Upper lobe of left lung (tissue), 6 donors: ENCODE results near the gene SMTNL1. TPM values are rescaled to one million over a fixed set of nuclear protein-coding genes. Genes with fewer than 3 reads are reported as not detected.
A peak's percentile ranks its signal among the peaks of the same experiment; 100 is the strongest.

Source experiments
- ATAC-seq, 2 donors: fragments of 200-7000 bp; cut with Tn5 transposase; one replicate each; pipeline ENCODE4 v1.9.1; 2022; ENCODE audit warnings: mild to moderate bottlenecking in 2 of 2, moderate library complexity in 2 of 2; ENCODE audit not compliant: low FRiP score in 2 of 2
- DNase-seq, 2 donors: peaks; one replicate each; pipeline ENCODE4 v3.0.0-alpha.2; 2019 to 2020
- H3K27ac ChIP-seq, 4 donors: fragments of 200-600 bp; sonication (generic); one replicate each; pipeline ENCODE4 v1.5.1; 2016 to 2019
- H3K27me3 ChIP-seq, 4 donors: fragments of 200-600 bp; sonication (generic); one replicate each; pipeline ENCODE4 v1.5.1; 2017 to 2019
- H3K36me3 ChIP-seq, 4 donors: fragments of 200-600 bp; sonication (generic); one replicate each; pipeline ENCODE4 v1.5.1; 2016 to 2019
- H3K4me1 ChIP-seq, 4 donors: fragments of 200-600 bp; sonication (generic); one replicate each; pipeline ENCODE4 v1.5.1; 2018 to 2019
- H3K4me3 ChIP-seq, 4 donors: fragments of 200-600 bp; sonication (generic); one replicate each; pipeline ENCODE4 v1.5.1; 2017 to 2019; ENCODE audit warnings: mild to moderate bottlenecking in 2 of 4, moderate library complexity in 1 of 4
- H3K9me3 ChIP-seq, 4 donors: fragments of 200-600 bp; sonication (generic); one replicate each; pipeline ENCODE4 v1.5.1; 2018 to 2019
- CTCF ChIP-seq, 6 experiments: fragments of 450-650 bp in 4 of 6; fragments of 200-600 bp in 2 of 6; sonication (generic) in 2 of 6; IDR thresholded peaks; one replicate each; pipeline ENCODE4 v1.5.1; 2016 to 2019; ENCODE audit warnings: antibody characterized with exemption in 6 of 6
- EP300 ChIP-seq, 4 donors: sonication (generic); formaldehyde crosslinking; IDR thresholded peaks; one replicate each; pipeline ENCODE4 v1.5.1; 2017; ENCODE audit warnings: antibody characterized with exemption in 4 of 4, control low read depth in 2 of 4
- POLR2A ChIP-seq, 4 donors: fragments of 450-650 bp; IDR thresholded peaks; one replicate each; pipeline ENCODE4 v1.5.1; 2016 to 2017; ENCODE audit warnings: antibody characterized with exemption in 4 of 4, mild to moderate bottlenecking in 2 of 4
- POLR2AphosphoS5 ChIP-seq, 2 donors: sonication (generic); formaldehyde crosslinking; IDR thresholded peaks; one replicate each; pipeline ENCODE4 v1.5.1; 2017; ENCODE audit warnings: antibody characterized with exemption in 2 of 2
- WGBS, 2 donors: methylation state at CpG; one replicate each; pipeline ENCODE4 v1.1.5; 2017 to 2018; 5-methylcytosine and 5-hydroxymethylcytosine counted together
- small RNA-seq, 4 donors: library from RNA; depleted of rRNA; stranded (forward); fragments of <200 nt; gene quantifications; one replicate each; pipeline ENCODE3, GENCODE V24; 2016
- total RNA-seq, 6 donors: library from RNA; depleted of rRNA in 4 of 6; stranded (reverse); fragments of >200 nt in 4 of 6; gene quantifications; one replicate each; pipeline versions ENCODE4 v1.1.0 to v1.2.1, GENCODE V29; 2016 to 2021
- donor health status: DM: no; HTN: no; CAD: no; lungs with moderate emphysema.
- donor health status: DM: no; HTN: yes; CAD: no; lungs with severe emphysema.

SMTNL1 gene
- total RNA-seq, 6 donors from 2014 or later = not detected

GRCh38 chr11:57596266-57596885, 59.0 kb downstream of the SMTNL1 start:
- no peak for TF ChIP-seq EP300 (IDR thresholded peaks at IDR 0.05)
- no peak for TF ChIP-seq CTCF (IDR thresholded peaks at IDR 0.05)
- TF ChIP-seq POLR2A (IDR thresholded peaks at IDR 0.05) = no peak
- TF ChIP-seq POLR2AphosphoS5 (IDR thresholded peaks at IDR 0.05) = no peak
- WGBS, 2 donors = 69 to 84% methylated on average over 5 of the region's 5 CpGs
- Histone ChIP-seq H3K27me3 (no peaks in the 10 kb centered on the region), H3K27ac (peak overlapping the region; percentile 88 to 95 (median 92)), H3K4me1 (peaks cover 7 to 25% (median 16%) of the 10 kb centered on the region in 4 donors), H3K36me3 (peaks cover 0 to 11% (median 0%) of the 10 kb centered on the region in 4 donors), H3K9me3 (no peaks in the 10 kb centered on the region), H3K4me3 (no peak overlapping the region)
- ATAC-seq (no peak), DNase-seq (no peak)

- Histone ChIP-seq H3K27me3 (no peaks in the 10 kb centered on the region), H3K36me3 (peaks cover 0 to 19% (median 0%) of the 10 kb centered on the region in 4 donors), H3K4me1 (peaks cover 7 to 25% (median 16%) of the 10 kb centered on the region in 4 donors), H3K4me3 (peak within 1 kb of the TSS; percentile 19 to 64 (median 60)), H3K27ac (peak within 1 kb of the TSS; percentile 88 to 95 (median 92)), H3K9me3 (no peaks in the 10 kb centered on the region)
- TF ChIP-seq POLR2AphosphoS5 (IDR thresholded peaks at IDR 0.05) (peak; percentile 53 to 64), POLR2A (IDR thresholded peaks at IDR 0.05) (no peak)
- DNase-seq (peak; percentile 26 to 58), ATAC-seq (peak; percentile 84 to 87)
- 18 to 21% methylated on average over 5 to 10 of the region's 10 CpGs for WGBS, 2 donors
Measured at GRCh38 chr11:57597461-57597915, 60.1 kb downstream of the SMTNL1 start, which contains the start of gene SERPING1. Gene SERPING1, plus strand, starts transcription at chr11:57597685. Its CDS starts 586 bp downstream, at chr11:57598271.

GRCh38 chr11:57597916-57598830, 60.8 kb downstream of the SMTNL1 start:
- Histone ChIP-seq H3K27ac (peak overlapping the region; percentile 88 to 95 (median 92)), H3K4me3 (peak overlapping the region; percentile 19 to 64 (median 60)), H3K36me3 (peaks cover 0 to 25% (median 1%) of the 10 kb centered on the region in 4 donors), H3K9me3 (no peaks in the 10 kb centered on the region), H3K27me3 (no peaks in the 10 kb centered on the region), H3K4me1 (peaks cover 7 to 25% (median 16%) of the 10 kb centered on the region in 4 donors)
- TF ChIP-seq CTCF (IDR thresholded peaks at IDR 0.05) = no peak
- no peak for TF ChIP-seq EP300 (IDR thresholded peaks at IDR 0.05)
- peak in 1 of 2 donors; percentile 58 for TF ChIP-seq POLR2AphosphoS5 (IDR thresholded peaks at IDR 0.05)
- WGBS, 2 donors = 2 to 3% methylated on average over 21 to 33 of the region's 33 CpGs
- DNase-seq = peak; percentile 81 to 95
- peak; percentile 93 to 96 for ATAC-seq

- Histone ChIP-seq H3K9me3 (no peaks in the 10 kb centered on the region), H3K27ac (peak overlapping the region; percentile 88 to 95 (median 92)), H3K4me3 (peak overlapping the region; percentile 19 to 64 (median 60)), H3K27me3 (no peaks in the 10 kb centered on the region), H3K4me1 (peaks cover 7 to 25% (median 17%) of the 10 kb centered on the region in 4 donors), H3K36me3 (peaks cover 0 to 29% (median 1%) of the 10 kb centered on the region in 4 donors)
- WGBS, 2 donors = 38 to 56% methylated on average over 5 of the region's 5 CpGs
- TF ChIP-seq EP300 (IDR thresholded peaks at IDR 0.05) = no peak
- DNase-seq = no peak
- ATAC-seq = no peak
Measured at GRCh38 chr11:57598831-57599155, 61.4 kb downstream of the SMTNL1 start.

- Histone ChIP-seq H3K36me3 (peaks cover 0 to 29% (median 1%) of the 10 kb centered on the region in 4 donors), H3K4me1 (peaks cover 7 to 25% (median 18%) of the 10 kb centered on the region in 4 donors), H3K9me3 (no peaks in the 10 kb centered on the region), H3K27me3 (no peaks in the 10 kb centered on the region), H3K27ac (peak overlapping the region in 3 of 4 donors; percentile 89 to 95 (median 94)), H3K4me3 (peak overlapping the region in 2 of 4 donors; percentile 58 to 64)
- TF ChIP-seq POLR2A (IDR thresholded peaks at IDR 0.05) (no peak), POLR2AphosphoS5 (IDR thresholded peaks at IDR 0.05) (no peak), EP300 (IDR thresholded peaks at IDR 0.05) (no peak), CTCF (IDR thresholded peaks at IDR 0.05) (no peak)
- ATAC-seq (no peak), DNase-seq (no peak)
- WGBS, 2 donors = 28 to 31% methylated on average over 2 of the region's 2 CpGs
Measured at GRCh38 chr11:57599381-57599780, 62.0 kb downstream of the SMTNL1 start.

Small RNA genes lying within 50 kb of the gene (small RNA-seq; reads per million reads assigned to genes)
- gene RN7SL605P = 0 reads per million in 4 donors

Other genes with a start within 250 kb of the SMTNL1 start
- gene TNKS1BP1, start 212.6 kb upstream of the SMTNL1 start, total RNA-seq = 100 to 1,000 TPM; 120 to 322 (median 184) TPM
- 10 to 100 TPM; 48.2 to 89.6 (median 65.5) TPM for gene SSRP1, start 201.7 kb upstream of the SMTNL1 start, total RNA-seq
- gene P2RX3, start 199.2 kb upstream of the SMTNL1 start, total RNA-seq = not detected
- gene PRG3, start 156.4 kb upstream of the SMTNL1 start, total RNA-seq = not detected
- 1 to 10 TPM in 3 of 6 donors, under 1 TPM in 1, not detected in 2; 0.30 to 2.6 (median 1.6) TPM for gene PRG2, start 146.9 kb upstream of the SMTNL1 start, total RNA-seq
- gene SLC43A3, start 110.5 kb upstream of the SMTNL1 start, total RNA-seq = 100 to 1,000 TPM in 4 of 6 donors, 10 to 100 TPM in 2; 61.6 to 177 (median 118) TPM
- gene RTN4RL2, start 77.1 kb upstream of the SMTNL1 start, total RNA-seq = 1 to 10 TPM in 5 of 6 donors, not detected in 1; 1.1 to 4.1 (median 2.0) TPM
- gene SLC43A1, start 21.9 kb upstream of the SMTNL1 start, total RNA-seq = 10 to 100 TPM in 5 of 6 donors, 1 to 10 TPM in 1; 7.1 to 72.3 (median 13.9) TPM
- 10 to 100 TPM in 5 of 6 donors, 1 to 10 TPM in 1; 7.3 to 62.2 (median 26.8) TPM for gene TIMM10, start 6.8 kb upstream of the SMTNL1 start, total RNA-seq
- 100 to 1,000 TPM in 1 of 6 donors, 10 to 100 TPM in 5; 39.8 to 142 (median 80.9) TPM for gene UBE2L6, start 30.1 kb downstream of the SMTNL1 start, total RNA-seq
- 100 to 1,000 TPM; 306 to 573 (median 469) TPM for gene SERPING1, start 60.1 kb downstream of the SMTNL1 start, total RNA-seq
- gene YPEL4, start 112.3 kb downstream of the SMTNL1 start, total RNA-seq = 1 to 10 TPM in 5 of 6 donors, under 1 TPM in 1; 0.91 to 8.4 (median 3.5) TPM
- gene CLP1, start 120.2 kb downstream of the SMTNL1 start, total RNA-seq = 10 to 100 TPM; 10.5 to 16.9 (median 13.4) TPM
- 10 to 100 TPM; 45.1 to 81.9 (median 58.7) TPM for gene ZDHHC5, start 130.5 kb downstream of the SMTNL1 start, total RNA-seq
- gene MED19, start 174.6 kb downstream of the SMTNL1 start, total RNA-seq = 10 to 100 TPM in 5 of 6 donors, 1 to 10 TPM in 1; 7.4 to 14.9 (median 13.5) TPM
- gene TMX2, start 175.0 kb downstream of the SMTNL1 start, total RNA-seq = 10 to 100 TPM; 16.2 to 67.3 (median 53.1) TPM
- 100 to 1,000 TPM in 5 of 6 donors, 10 to 100 TPM in 1; 56.6 to 138 (median 120) TPM for gene SELENOH, start 203.9 kb downstream of the SMTNL1 start, total RNA-seq
- not detected for gene BTBD18, start 214.2 kb downstream of the SMTNL1 start, total RNA-seq
- 100 to 1,000 TPM; 136 to 232 (median 214) TPM for gene CTNND1, start 224.2 kb downstream of the SMTNL1 start, total RNA-seq